Suprapubic skin (tissue), 4 donors: ENCODE data around the gene S100A16. TPM values are rescaled to one million over a fixed set of nuclear protein-coding genes. Genes with fewer than 3 reads are reported as not detected.
A peak's percentile ranks its signal among the peaks of the same experiment; 100 is the strongest.

Experiments
- DNase-seq, 2 donors: peaks; one replicate each; pipeline ENCODE4 v3.0.0-alpha.2; 2019; ENCODE audit warnings: low spot score in 2 of 2
- H3K27ac ChIP-seq: fragments of 200-600 bp; sonication (generic); one replicate; pipeline ENCODE4 v1.5.1; 2019
- H3K27me3 ChIP-seq: fragments of 200-600 bp; sonication (generic); one replicate; pipeline ENCODE4 v1.5.1; 2019
- H3K36me3 ChIP-seq: fragments of 200-600 bp; sonication (generic); one replicate; pipeline ENCODE4 v1.5.1; 2019
- H3K4me1 ChIP-seq: fragments of 200-600 bp; sonication (generic); one replicate; pipeline ENCODE4 v1.5.1; 2019
- H3K4me3 ChIP-seq: fragments of 200-600 bp; sonication (generic); one replicate; pipeline ENCODE4 v1.5.1; 2019; ENCODE audit warnings: mild to moderate bottlenecking
- H3K9me3 ChIP-seq: fragments of 200-600 bp; sonication (generic); one replicate; pipeline ENCODE4 v1.5.1; 2019
- EP300 ChIP-seq: sonication (generic); formaldehyde crosslinking; IDR thresholded peaks from one replicate; pipeline ENCODE4 v1.6.1; 2017; ENCODE audit warnings: antibody characterized with exemption
- POLR2A ChIP-seq, 2 donors: fragments of 450-650 bp; IDR thresholded peaks; one replicate each; pipeline ENCODE4 v1.6.1; 2017; ENCODE audit warnings: antibody characterized with exemption in 2 of 2, mild to moderate bottlenecking in 2 of 2, moderate library complexity in 2 of 2
- POLR2AphosphoS5 ChIP-seq, 3 donors: sonication (generic); formaldehyde crosslinking; IDR thresholded peaks; one replicate each; pipeline ENCODE4 v1.6.1; 2017; ENCODE audit warnings: antibody characterized with exemption in 3 of 3
- WGBS: methylation state at CpG from one replicate; pipeline ENCODE4 v1.1.5; 2018; 5-methylcytosine and 5-hydroxymethylcytosine counted together
- total RNA-seq, 4 donors: library from RNA; depleted of rRNA; stranded (reverse); fragments of >200 nt; gene quantifications; one replicate each; pipeline ENCODE4 v1.1.0, GENCODE V29; 2016
- TF ChIP-seq, protein P1 (sequence below), 2 donors: fragments of 200-600 bp in 1 of 2; fragments of 450-650 bp in 1 of 2; sonication (generic) in 1 of 2; IDR thresholded peaks; one replicate each; pipeline ENCODE4 v1.5.1; 2016 to 2019; ENCODE audit warnings: antibody characterized with exemption in 2 of 2, mild to moderate bottlenecking in 1 of 2, moderate library complexity in 1 of 2

S100A16 gene
- total RNA-seq, 4 donors from 2014 or later = 133 to 668 (median 414) TPM

DNA sequence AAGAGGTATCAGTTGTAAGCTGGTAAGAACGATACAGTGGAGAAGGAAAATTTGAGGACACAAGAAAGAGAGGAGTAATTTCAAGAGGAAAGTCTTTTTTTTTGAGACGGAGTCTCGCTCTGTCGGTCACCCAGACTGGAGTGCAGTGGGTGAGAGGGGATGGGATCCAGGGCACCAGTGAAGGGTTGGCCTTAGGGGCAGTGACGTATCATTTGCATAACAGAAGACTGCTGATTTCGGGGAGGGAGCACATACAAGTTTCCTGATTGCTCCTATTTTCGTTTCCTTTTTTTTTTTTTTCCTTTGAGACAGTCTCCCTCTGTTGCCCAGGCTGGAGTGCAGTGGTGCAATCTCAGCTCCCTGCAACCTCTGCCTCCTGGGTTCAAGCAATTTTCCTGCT is 10.2 kb upstream of the S100A16 start:
- Histone ChIP-seq H3K27ac (no peak overlapping the region), H3K4me1 (peaks cover 37% of the 10 kb centered on the region), H3K9me3 (no peaks in the 10 kb centered on the region)

DNA sequence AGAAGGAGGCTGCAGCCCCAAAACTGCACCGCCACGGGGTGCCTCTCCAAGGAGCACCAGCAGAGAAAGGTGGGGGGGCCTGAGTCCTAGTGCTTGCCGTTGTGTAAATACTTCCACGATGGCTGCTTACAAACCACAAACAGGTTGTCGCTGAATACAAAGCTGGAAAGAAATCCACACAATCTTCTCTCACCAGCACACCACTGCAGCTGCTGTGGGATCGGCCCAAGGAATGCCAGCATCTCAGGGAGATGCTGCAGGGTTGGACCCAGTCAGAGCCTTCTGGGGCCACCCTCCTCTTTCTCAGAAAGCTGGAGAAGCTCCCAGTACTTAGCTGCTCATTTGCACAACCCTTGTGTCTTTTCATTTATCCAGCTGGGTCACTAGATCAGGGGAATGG is 6.2 kb upstream of the S100A16 start:
- TF ChIP-seq EP300 = no peak
- 100% methylated on average over 3 of the region's 6 CpGs for WGBS
- peaks cover 2% of the 10 kb centered on the region for H3K36me3 ChIP-seq
- H3K27ac ChIP-seq = no peak overlapping the region
- H3K4me3 ChIP-seq = no peak overlapping the region
- DNase-seq = no peak
- no peaks in the 10 kb centered on the region for H3K27me3 ChIP-seq
- H3K9me3 ChIP-seq = no peaks in the 10 kb centered on the region
- H3K4me1 ChIP-seq = peaks cover 39% of the 10 kb centered on the region

More for the DNA sequence above, 10.2 kb upstream of the S100A16 start:
- Histone ChIP-seq H3K27me3 (no peaks in the 10 kb centered on the region), H3K36me3 (peaks cover 10% of the 10 kb centered on the region), H3K4me3 (no peak overlapping the region)
- WGBS = 83% methylated on average over 7 of the region's 7 CpGs
- TF ChIP-seq POLR2AphosphoS5 (IDR thresholded peaks at IDR 0.05) (no peak), POLR2A (IDR thresholded peaks at IDR 0.05) (no peak), EP300 (no peak)
- TF ChIP-seq, protein P1, sequence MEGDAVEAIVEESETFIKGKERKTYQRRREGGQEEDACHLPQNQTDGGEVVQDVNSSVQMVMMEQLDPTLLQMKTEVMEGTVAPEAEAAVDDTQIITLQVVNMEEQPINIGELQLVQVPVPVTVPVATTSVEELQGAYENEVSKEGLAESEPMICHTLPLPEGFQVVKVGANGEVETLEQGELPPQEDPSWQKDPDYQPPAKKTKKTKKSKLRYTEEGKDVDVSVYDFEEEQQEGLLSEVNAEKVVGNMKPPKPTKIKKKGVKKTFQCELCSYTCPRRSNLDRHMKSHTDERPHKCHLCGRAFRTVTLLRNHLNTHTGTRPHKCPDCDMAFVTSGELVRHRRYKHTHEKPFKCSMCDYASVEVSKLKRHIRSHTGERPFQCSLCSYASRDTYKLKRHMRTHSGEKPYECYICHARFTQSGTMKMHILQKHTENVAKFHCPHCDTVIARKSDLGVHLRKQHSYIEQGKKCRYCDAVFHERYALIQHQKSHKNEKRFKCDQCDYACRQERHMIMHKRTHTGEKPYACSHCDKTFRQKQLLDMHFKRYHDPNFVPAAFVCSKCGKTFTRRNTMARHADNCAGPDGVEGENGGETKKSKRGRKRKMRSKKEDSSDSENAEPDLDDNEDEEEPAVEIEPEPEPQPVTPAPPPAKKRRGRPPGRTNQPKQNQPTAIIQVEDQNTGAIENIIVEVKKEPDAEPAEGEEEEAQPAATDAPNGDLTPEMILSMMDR (IDR thresholded peaks at IDR 0.05) = no peak
- no peak for DNase-seq

DNA sequence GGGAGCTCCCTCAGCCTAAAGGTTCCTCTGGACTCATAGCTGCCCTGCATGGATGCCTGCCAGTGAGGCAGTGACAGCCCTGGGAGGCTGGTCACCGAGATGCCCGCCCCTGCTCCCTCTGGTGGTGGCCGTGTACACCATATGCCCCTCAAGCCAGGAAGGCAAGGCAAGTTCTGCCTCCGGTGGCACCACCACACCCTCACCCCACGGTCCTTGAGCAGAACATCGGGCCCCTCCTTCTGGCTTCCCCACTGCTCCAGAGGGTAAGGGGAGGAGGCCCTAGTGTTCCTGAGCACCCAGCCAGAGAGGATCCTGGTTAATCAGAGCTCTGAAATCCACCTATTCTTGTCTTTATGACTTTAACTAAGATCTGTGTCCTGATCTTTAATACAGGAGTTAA is 4.7 kb upstream of the S100A16 start:
- DNase-seq = peak; percentile 87 to 94
- H3K36me3 ChIP-seq = no peaks in the 10 kb centered on the region
- no peaks in the 10 kb centered on the region for H3K27me3 ChIP-seq
- TF ChIP-seq, protein P1 (IDR thresholded peaks at IDR 0.05) = peak in 1 of 2 donors; percentile 64
- TF ChIP-seq POLR2A (IDR thresholded peaks at IDR 0.05) (no peak), POLR2AphosphoS5 (IDR thresholded peaks at IDR 0.05) (peak in 1 of 3 donors; percentile 46)
- no peaks in the 10 kb centered on the region for H3K9me3 ChIP-seq
- peak overlapping the region; percentile 88 for H3K27ac ChIP-seq
- H3K4me1 ChIP-seq = peaks cover 52% of the 10 kb centered on the region
- WGBS = 34% methylated on average over 3 of the region's 6 CpGs
- H3K4me3 ChIP-seq = no peak overlapping the region

DNA sequence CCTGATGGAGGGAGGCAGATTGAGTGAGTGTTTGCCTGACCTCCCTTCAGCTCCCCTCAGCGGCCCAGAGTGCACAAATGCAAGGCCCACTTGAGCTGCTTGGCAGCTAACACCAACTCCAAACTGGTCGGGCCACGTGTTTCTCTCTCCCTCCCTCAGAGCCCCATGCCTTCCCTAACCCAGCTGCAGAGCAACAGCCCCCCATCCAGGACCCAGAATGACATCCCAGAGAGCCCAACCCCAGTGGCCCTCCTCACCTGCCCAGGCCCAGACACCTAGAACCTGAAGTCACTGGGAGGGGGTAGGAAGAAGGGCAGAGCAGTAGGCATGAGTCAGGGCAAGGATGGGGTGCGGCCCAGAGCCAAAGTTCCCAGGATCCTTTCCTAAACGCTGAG is 4.0 kb upstream of the S100A16 start:
- TF ChIP-seq, protein P1 (IDR thresholded peaks at IDR 0.05) = no peak
- TF ChIP-seq EP300 (no peak), POLR2AphosphoS5 (IDR thresholded peaks at IDR 0.05) (no peak)
- H3K4me1 ChIP-seq = peaks cover 52% of the 10 kb centered on the region
- DNase-seq = peak in 1 of 2 donors; percentile 72
- WGBS = 44% methylated on average over 5 of the region's 5 CpGs
- no peaks in the 10 kb centered on the region for H3K36me3 ChIP-seq
- no peak overlapping the region for H3K4me3 ChIP-seq
- H3K27ac ChIP-seq = peak overlapping the region; percentile 88
- no peaks in the 10 kb centered on the region for H3K27me3 ChIP-seq
- no peaks in the 10 kb centered on the region for H3K9me3 ChIP-seq

DNA sequence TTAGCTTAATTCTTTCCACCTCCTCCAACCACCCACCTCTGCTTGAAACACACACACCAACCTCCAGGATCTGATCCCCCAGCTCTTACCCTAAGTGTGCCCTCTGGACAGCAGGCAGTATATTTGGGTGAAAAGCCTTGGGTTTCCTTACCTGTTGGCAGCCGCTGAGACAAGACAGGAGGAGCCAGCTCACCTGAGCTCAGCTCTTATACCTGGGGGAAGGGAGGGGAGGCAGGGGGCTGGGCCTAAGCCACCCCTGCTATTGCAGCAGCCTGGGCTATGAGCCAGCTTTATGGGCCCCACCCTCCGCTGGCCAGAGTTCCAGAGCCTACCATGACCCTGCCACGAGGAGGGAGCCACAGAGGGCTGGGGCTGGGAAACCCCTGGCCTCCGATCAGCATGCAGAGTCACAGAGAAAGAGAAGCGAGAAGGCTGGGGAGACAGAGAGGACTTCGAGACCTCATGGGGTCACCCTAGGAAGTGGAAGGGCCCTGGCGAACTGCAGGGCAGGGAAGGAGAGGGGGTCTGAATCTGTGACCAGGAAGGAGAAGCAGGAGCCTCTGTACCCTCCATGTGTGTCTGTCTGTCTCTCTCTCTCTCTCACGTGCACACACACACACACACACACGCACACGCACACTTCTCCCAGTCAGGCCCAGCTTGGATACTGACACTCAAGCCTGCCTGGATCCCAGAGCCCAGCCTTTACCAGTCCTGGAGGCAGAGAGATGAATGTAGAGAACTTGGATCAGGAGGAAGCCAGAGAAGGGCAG is 3.4 kb upstream of the S100A16 start, which contains the start of gene S100A14:
TSS of gene S100A14 (minus strand) at position 182 of the 773 bp plus-strand sequence. CDS start 467 bp downstream, outside the sequence.
- peak within 1 kb of the TSS; percentile 88 for H3K27ac ChIP-seq
- DNase-seq = peak in 1 of 2 donors; percentile 86
- H3K4me1 ChIP-seq = peaks cover 55% of the 10 kb centered on the region
- no peaks in the 10 kb centered on the region for H3K9me3 ChIP-seq
- 37% methylated on average over 10 of the region's 10 CpGs for WGBS
- H3K27me3 ChIP-seq = no peaks in the 10 kb centered on the region
- no peak for TF ChIP-seq POLR2AphosphoS5 (IDR thresholded peaks at IDR 0.05)
- TF ChIP-seq EP300 = no peak
- TF ChIP-seq POLR2A (IDR thresholded peaks at IDR 0.05) = no peak
- TF ChIP-seq, protein P1 (IDR thresholded peaks at IDR 0.05) = no peak
- peak within 1 kb of the TSS; percentile 41 for H3K4me3 ChIP-seq
- no peaks in the 10 kb centered on the region for H3K36me3 ChIP-seq
